Measurements from ENCODE around the gene ZNF469.
A peak's percentile ranks its signal among the peaks of the same experiment; 100 is the strongest.

The ZNF469 gene

GRCh38 chr16:88345721-88346560 lies 36.8 kb upstream of the ZNF469 start:
- FAIRE-seq = no peak
- no peak for DNase-seq (ENCODE audit: insufficient read length, low spot score)

GRCh38 chr16:88346680-88347505 lies 35.9 kb upstream of the ZNF469 start:
- DNase-seq (ENCODE audit: insufficient read length, low spot score) (no peak), FAIRE-seq (no peak)

- DNase-seq (ENCODE audit: insufficient read length, low spot score) = peak; percentile 81
- FAIRE-seq = peak; percentile 69
Measured at GRCh38 chr16:88347656-88348376, 34.9 kb upstream of the ZNF469 start.

GRCh38 chr16:88348377-88349152 lies 34.2 kb upstream of the ZNF469 start:
- DNase-seq (ENCODE audit: insufficient read length, low spot score) (no peak), FAIRE-seq (no peak)

DNA sequence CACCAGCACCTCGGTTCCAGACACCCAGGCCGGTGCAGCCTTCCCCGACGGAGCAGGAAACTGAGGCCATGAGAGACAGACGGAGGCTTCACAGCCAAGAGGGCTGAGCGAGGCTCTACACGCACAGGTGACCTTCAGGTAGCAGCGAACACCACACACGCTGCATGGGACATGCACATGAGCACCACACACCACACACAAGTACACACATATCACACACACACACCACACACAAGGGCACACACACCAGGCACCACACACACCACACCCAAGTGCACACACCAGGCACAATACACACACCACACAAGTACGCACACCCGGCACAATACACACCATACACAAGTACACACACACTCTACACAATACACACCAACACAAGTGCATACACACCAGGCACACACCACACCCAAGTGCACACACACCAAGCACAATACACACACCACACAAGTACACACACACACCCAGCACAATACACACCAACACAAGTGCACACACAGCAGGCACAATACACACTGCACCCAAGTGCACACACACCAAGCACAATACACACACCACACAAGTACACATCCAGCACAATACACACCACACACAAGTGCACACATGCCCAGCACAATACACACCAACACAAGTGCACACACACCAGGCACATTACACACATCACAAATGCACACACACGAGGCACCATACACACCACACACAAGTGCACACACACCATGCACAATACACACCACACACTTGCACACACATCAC lies 33.4 kb upstream of the ZNF469 start:
- DNase-seq (ENCODE audit: insufficient read length, low spot score) (no peak), FAIRE-seq (no peak)

DNA sequence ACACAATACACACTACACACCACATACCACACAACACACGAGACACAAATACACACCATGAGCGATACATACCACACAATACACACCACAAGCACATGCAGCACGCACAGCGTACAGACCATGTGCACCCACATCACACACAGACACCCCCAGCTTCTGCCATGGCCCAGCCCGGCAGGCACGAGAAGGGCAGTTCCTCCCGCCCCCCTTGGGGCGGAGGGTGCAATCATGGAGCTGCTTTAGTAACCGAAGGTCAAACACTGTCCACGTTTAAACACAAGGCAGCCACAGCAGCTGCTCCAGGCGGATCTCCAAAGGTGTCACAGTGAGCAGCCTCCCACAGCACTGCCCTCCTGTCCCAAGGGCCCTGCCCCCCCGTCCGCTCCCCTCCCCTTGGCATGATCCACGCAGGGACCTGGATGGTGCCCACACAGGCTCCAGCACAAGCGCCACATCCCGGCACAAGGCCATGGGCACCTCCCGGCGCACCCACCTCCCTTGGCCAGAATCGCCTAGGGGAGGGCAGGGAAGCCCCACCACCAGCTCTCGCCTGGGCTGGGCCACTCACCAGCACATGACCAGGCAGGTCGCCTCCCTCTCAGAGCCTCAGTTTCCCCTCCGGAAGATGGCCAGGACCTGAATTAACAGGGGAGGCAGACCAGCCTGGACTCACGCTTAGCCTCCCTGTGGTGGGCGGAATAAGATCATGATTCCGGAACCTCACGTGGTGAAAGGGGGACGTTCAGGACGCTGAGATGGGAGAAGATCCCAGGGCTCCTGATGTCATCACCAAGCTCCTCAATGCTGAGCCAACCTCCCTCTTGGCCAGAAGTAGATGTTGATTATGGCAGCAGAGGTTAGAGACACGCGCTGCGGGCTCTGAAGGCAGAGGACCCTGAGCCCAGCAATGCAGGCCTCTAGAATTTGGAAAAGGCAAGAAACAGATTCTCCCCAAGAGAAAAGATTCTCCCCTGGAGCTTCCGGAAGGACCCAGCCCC lies 32.6 kb upstream of the ZNF469 start:
- no peak for FAIRE-seq
- no peak for DNase-seq (ENCODE audit: insufficient read length, low spot score)

DNA sequence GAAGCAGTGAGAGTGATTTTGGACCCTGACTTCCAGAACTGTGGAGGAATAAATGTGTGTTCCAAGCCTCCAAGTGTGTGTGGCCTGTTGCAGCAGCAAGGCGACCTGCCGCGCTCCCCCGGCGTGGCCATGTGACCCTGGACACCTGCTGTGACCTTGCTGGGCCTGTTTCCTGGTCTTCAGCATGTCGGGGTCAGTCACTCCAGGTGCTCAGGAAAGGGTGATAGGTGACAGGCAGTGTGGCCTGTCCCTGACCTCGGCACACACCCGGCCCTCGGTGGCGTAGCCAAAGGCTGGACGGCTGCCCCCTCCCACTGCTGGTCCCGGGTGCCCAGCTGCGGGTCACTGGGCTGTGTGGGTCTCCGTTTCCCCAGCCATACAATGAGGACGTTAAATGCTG lies 31.8 kb upstream of the ZNF469 start:
- DNase-seq (ENCODE audit: insufficient read length, low spot score) = no peak

GRCh38 chr16:88351491-88352101 lies 31.2 kb upstream of the ZNF469 start:
- no peak for DNase-seq (ENCODE audit: insufficient read length, low spot score)
- FAIRE-seq = no peak

More for the DNA sequence above, 31.8 kb upstream of the ZNF469 start:
- no peak for FAIRE-seq

GRCh38 chr16:88352261-88353200 lies 30.2 kb upstream of the ZNF469 start:
- FAIRE-seq = no peak
- no peak for DNase-seq (ENCODE audit: insufficient read length, low spot score)

- FAIRE-seq (no peak), DNase-seq (ENCODE audit: insufficient read length, low spot score) (no peak)
Measured at GRCh38 chr16:88353232-88353631, 29.5 kb upstream of the ZNF469 start.

DNA sequence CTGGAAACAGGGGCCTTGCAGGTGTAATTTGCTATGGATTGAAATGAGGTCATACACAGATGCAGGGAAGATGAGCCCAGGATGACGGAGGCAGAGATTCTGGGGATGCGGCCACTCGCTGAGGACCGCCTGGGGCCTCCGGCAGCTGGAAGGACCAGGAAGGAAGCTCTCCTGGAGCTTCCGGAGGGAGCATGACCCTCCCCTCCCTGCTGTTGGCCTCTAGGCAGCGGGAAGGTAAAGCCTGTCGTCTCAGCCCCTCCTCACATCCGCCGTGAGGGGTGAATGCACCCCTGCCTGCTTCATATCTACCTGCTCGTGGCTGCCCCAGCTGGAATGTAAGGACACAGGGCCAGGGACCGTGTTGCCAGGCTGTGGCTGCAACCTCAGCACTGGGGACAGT lies 29.1 kb upstream of the ZNF469 start:
- no peak for FAIRE-seq
- DNase-seq (ENCODE audit: insufficient read length, low spot score) = no peak

DNA sequence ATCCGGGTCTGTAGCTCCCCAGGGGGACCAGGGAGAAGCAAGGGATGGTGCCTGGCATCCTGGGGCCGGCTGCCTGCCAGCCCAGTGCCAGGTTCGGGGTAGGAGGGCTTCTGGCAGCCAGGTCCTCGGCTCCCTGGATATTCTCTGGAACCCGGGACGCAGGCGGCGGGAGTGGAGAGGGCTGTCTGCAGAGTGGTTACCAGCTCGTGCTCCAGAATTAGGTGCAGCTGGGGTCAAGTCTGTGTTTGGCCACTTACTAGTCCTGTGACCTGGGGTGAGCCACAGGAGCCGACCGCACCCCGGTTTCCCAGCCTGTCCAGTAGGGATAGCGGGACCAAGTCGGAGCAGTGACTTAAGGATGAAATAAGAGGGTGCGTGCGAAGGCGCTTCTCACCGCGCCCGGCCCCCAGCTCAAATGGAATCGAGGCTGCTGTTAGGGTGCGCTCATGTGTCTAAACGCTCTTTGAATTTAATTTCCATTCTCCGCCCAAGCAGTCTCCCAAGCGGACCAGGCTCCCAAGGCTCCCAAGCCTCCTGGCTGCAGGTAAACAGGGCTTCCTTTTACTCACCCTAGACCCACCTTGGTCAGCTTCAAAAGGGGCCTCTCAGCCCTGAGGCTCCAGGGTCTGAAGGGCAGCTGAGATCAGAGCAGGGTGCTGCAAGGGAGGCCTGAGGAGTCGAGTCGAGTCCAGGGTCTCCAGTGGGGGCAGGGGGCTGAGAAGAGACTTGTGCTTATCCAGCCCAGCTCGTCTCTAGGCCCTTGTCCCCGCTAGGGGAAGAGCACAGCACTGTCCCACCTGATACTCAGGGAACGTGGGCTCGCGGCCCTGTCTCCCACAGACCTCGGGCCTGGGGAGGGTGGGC lies 28.3 kb upstream of the ZNF469 start:
- FAIRE-seq (no peak), DNase-seq (ENCODE audit: insufficient read length, low spot score) (no peak)

GRCh38 chr16:88355093-88355388 lies 27.7 kb upstream of the ZNF469 start:
- DNase-seq (ENCODE audit: insufficient read length, low spot score) (no peak), FAIRE-seq (no peak)

DNA sequence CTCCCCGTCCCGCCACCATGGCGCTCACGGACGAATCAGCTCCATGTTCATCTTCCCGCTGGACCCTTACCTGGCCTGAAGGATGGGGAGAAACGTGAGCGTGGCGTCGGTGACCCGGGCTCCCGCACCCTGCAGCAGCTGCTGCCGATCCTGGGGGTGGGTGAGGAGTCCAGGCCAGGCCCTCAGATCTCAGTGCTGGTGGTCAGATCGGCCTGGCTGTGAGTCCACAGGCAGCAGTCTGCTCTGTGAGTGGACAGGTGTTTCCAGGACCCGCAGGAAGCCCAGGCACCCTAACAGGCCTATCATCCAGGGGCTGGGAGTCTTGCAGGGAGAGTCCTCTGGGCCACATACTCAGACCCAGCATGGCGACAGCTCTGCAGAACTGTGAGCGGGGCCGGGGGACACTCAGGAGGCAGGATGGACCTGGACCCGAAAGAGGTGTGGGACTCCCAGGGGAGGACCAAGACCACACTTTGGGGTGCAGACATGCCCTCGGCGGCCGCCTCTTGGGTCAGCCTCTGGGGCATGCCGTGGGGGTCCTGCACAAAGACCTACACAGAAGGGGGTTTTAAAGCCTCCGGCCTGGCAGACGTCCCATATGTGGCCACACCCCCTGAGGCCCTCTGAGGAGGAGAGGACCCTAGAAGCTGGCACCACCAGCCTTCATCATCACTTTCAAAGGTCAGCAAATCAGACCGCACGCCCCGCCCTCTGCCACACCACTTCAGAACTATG lies 27.2 kb upstream of the ZNF469 start:
- FAIRE-seq (no peak), DNase-seq (ENCODE audit: insufficient read length, low spot score) (no peak)

GRCh38 chr16:88356124-88356726 lies 26.5 kb upstream of the ZNF469 start:
- FAIRE-seq = no peak

More at GRCh38 chr16:88356124-88356726, 26.5 kb upstream of the ZNF469 start:
- no peak for DNase-seq (ENCODE audit: insufficient read length, low spot score)

Data from GM19239 (cell line).